Spinal cord (tissue), 10 donors: ENCODE measurements around the gene TMPRSS13. TPM values are rescaled to one million over a fixed set of nuclear protein-coding genes. Genes with fewer than 3 reads are reported as not detected.

Experiments used
- DNase-seq, 6 donors: peaks; one replicate each; pipeline versions ENCODE4 v3.0.0 to v3.0.0-alpha.2; 2013 to 2015; ENCODE audit warnings: low spot score in 6 of 6, low read depth in 4 of 6
- H3K27ac ChIP-seq: one replicate; pipeline ENCODE4 v1.5.1; 2013; ENCODE audit warnings: low read depth, low read length, control low read depth
- H3K27me3 ChIP-seq: one replicate; pipeline ENCODE4 v1.6.1; 2013; ENCODE audit warnings: low read length; ENCODE audit not compliant: control insufficient read depth, insufficient read depth
- H3K36me3 ChIP-seq: one replicate; pipeline ENCODE4 v1.6.1; 2013; ENCODE audit warnings: low read length; ENCODE audit not compliant: control insufficient read depth, insufficient read depth
- H3K4me1 ChIP-seq: one replicate; pipeline ENCODE4 v1.6.1; 2013; ENCODE audit warnings: low read length; ENCODE audit not compliant: control insufficient read depth, insufficient read depth
- H3K4me3 ChIP-seq: one replicate; pipeline ENCODE4 v1.5.1; 2013; ENCODE audit warnings: low read depth, low read length, control low read depth
- H3K9me3 ChIP-seq: one replicate; pipeline ENCODE4 v1.6.1; 2013; ENCODE audit warnings: low read length; ENCODE audit not compliant: control insufficient read depth, insufficient read depth
- WGBS: methylation state at CpG from one replicate; pipeline ENCODE4 v1.1.5; 2013; ENCODE audit warnings: missing lambda C conversion rate; ENCODE audit not compliant: insufficient coverage; 5-methylcytosine and 5-hydroxymethylcytosine counted together
- polyA plus RNA-seq, 2 donors: library from polyadenylated mRNA; unstranded; fragments of 120-200 nt; gene quantifications; one replicate each; pipeline ENCODE4 v1.2.1, GENCODE V29; 2013; ENCODE audit not compliant: insufficient read length in 2 of 2
- total RNA-seq, 2 donors: library from RNA; depleted of rRNA in 1 of 2; stranded (reverse); fragments of 120-200 nt in 1 of 2; fragments of >200 nt in 1 of 2; gene quantifications; one replicate each; pipeline versions ENCODE4 v1.2.3 to v1.2.4, GENCODE V29; 2013 to 2014
- donor health status: healthy.

TMPRSS13 gene
- total and polyA plus RNA-seq, 4 donors, result 0.20 to 0.35 (median 0.27) TPM

DNA sequence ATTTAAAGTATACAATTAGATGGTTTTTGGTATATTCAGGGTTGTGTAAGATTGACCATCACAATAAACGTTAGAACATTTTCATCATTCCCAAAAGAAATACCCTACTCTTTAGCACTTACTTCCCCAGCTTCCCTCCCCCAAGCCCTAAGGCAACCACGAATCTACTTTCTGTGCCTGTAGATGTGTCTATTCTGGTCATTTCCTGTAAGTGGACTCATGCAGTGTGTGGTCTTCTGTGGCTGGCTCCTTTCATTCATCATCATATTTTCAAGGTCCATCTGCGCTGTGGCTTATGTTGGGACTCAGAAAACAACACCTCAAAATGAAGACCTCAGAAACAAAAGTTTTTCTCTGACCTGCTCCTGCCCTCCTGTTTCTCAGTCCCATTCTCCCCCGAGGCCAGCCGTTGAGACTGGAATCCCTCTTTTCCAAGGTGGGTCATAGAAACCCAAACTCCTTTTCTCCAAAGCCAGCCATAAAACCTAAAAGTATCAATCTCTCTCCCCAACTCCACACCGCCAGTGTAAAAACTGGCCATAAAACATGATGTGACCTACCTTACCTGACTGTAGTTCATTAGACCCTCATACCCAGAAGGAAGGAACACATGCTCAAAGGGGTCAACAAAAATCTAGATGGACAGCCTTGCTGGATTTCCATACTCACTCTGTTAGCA, 12.9 kb upstream of the TMPRSS13 start:
- 95% methylated on average over 4 of the region's 6 CpGs for WGBS
- no peaks in the 10 kb centered on the region for H3K36me3 ChIP-seq

DNA sequence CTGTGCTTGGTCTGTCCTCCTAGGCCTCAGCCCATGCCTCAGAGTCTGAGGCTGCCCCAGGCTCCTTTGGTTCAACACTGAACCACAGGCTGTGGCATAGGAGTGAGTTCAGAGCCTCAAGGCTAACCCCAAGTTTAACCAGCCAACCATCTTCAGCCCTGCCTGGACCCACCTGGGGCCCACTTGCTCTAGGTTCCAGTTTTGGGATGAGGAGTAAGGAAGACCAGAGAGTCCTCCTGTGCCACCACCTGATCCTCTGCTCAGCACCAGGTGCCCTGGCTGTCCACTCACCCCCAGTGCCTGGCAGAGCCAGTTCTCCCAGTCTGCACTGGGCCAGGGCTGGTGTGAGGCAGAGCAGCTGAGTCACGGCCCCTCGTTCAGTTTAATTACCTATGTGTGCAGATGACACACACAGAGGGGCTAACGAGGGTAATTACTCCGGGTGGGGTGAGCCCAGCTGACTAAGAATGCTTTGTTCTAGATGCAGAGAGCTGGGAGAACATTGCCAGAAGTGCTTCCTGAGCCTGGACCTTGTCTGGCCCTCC, 12.0 kb upstream of the TMPRSS13 start:
- Histone ChIP-seq H3K27me3 (no peaks in the 10 kb centered on the region), H3K36me3 (no peaks in the 10 kb centered on the region), H3K9me3 (no peaks in the 10 kb centered on the region), H3K27ac (no peak overlapping the region), H3K4me3 (no peak overlapping the region), H3K4me1 (no peaks in the 10 kb centered on the region)
- WGBS, result 58% methylated on average over 3 of the region's 4 CpGs
- no peak for DNase-seq

More for the DNA sequence above, 12.9 kb upstream of the TMPRSS13 start:
- no peaks in the 10 kb centered on the region for H3K9me3 ChIP-seq
- H3K27me3 ChIP-seq, result no peaks in the 10 kb centered on the region
- no peak overlapping the region for H3K4me3 ChIP-seq
- no peaks in the 10 kb centered on the region for H3K4me1 ChIP-seq
- no peak overlapping the region for H3K27ac ChIP-seq
- DNase-seq, result no peak

DNA sequence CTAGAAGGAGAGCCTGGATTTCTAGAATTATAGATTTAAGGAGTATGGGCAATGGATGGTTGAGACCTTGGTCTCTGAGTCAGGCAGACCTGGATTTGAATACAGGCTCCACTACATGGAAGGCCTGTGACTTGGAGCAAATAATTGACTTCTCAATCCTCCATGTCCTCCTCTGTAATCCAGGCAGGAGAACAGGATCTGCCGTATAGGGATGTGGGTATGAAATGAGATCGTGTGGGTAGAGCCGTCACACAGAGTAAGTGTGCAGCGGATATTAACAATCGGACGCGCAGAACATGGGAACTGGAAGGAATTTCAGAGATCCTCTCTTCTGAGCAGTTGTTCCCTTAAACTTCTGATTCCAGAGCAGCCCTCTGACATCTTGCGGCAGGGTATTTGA, 11.5 kb upstream of the TMPRSS13 start:
- Histone ChIP-seq H3K9me3 (no peaks in the 10 kb centered on the region), H3K4me1 (no peaks in the 10 kb centered on the region), H3K36me3 (no peaks in the 10 kb centered on the region), H3K27ac (no peak overlapping the region), H3K27me3 (no peaks in the 10 kb centered on the region), H3K4me3 (no peak overlapping the region)
- 96% methylated on average over 8 of the region's 8 CpGs for WGBS
- no peak for DNase-seq

DNA sequence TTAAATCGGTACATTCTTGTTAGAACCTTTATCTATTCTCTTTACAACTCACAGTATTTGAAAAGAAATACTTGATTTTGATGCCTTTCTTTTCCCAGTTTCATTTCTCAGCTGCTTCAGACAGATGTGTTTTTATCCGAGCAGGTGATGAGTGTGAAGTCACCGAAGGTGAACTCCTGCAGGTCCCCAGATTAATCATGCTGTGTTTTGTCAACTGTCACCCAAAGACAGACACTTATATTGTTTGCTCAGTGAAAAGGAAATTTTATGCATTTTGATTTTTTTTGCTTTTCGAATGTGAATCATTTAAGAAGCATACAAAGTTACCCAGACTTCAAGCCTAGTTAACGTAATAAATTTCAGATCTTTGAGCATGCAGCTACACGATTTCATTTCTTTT, 7.8 kb upstream of the TMPRSS13 start:
- 46% methylated on average over 2 of the region's 6 CpGs for WGBS
- Histone ChIP-seq H3K27me3 (no peaks in the 10 kb centered on the region), H3K36me3 (no peaks in the 10 kb centered on the region), H3K4me3 (no peak overlapping the region), H3K27ac (no peak overlapping the region), H3K9me3 (no peaks in the 10 kb centered on the region), H3K4me1 (no peaks in the 10 kb centered on the region)
- peak in 1 of 6 donors; percentile 15 for DNase-seq

DNA sequence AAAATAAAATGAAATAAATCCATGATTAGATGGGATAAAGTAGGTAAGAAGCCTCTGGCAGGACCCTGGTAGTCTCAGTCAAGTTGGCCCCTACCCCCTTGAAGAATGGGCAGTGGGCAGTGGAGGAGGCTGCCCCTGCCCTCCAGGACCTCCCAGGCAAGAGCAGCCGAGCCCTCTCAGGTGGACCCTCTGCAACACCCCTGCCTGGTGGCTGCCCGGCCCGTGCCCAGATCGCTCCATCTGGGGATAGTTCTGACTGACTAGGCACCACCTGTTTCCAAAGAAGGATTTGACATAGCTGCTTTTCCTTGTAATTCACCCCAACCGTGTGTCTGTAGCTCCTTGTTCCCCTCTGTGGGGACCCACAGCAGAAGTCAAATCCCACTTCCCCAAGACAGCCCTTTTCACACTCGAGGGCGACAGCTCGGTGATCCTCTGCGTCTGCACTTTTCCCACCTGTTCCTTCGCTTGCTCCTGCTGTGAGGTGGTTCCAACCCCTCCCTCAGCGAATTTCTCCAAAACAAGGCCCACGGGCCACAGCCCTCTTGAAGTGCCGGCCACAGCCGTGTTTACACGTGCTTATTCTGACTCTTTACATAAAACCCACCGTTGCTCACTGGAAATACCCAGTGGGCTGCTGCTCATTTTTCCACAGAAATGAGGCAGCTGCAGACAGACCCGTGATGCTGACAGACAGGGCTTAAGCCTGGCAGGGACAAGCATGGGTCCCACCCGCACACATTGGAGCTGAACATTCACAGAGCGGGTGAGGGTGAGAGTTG, 5.5 kb upstream of the TMPRSS13 start:
- Histone ChIP-seq H3K36me3 (no peaks in the 10 kb centered on the region), H3K9me3 (no peaks in the 10 kb centered on the region), H3K4me3 (no peak overlapping the region), H3K27me3 (no peaks in the 10 kb centered on the region), H3K4me1 (peaks cover 5% of the 10 kb centered on the region), H3K27ac (no peak overlapping the region)
- DNase-seq, result no peak
- WGBS, result 77% methylated on average over 18 of the region's 19 CpGs

DNA sequence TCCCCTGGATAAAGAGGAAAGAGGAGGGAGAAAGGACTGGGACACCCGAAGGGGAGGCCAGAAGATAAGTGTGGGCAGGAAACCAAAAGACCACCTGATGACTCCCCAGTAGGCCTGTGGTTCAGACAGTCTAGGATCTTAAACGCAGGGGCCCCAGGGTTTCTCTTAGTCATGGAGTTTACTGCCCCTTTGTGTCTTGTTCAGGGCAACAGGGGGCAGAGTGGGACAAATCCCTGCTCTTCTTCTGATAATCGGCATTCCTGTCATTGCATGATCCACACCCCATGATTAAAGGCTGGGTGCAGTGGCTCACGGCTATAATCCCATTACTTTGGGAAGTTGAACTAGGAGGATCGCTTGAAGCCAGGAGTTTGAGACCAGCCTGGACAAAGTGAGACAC, 4.7 kb upstream of the TMPRSS13 start:
- H3K27me3 ChIP-seq, result no peaks in the 10 kb centered on the region
- no peak overlapping the region for H3K27ac ChIP-seq
- DNase-seq, result no peak
- peaks cover 5% of the 10 kb centered on the region for H3K4me1 ChIP-seq
- no peak overlapping the region for H3K4me3 ChIP-seq
- H3K9me3 ChIP-seq, result no peaks in the 10 kb centered on the region
- no peaks in the 10 kb centered on the region for H3K36me3 ChIP-seq
- 65% methylated on average over 5 of the region's 5 CpGs for WGBS

DNA sequence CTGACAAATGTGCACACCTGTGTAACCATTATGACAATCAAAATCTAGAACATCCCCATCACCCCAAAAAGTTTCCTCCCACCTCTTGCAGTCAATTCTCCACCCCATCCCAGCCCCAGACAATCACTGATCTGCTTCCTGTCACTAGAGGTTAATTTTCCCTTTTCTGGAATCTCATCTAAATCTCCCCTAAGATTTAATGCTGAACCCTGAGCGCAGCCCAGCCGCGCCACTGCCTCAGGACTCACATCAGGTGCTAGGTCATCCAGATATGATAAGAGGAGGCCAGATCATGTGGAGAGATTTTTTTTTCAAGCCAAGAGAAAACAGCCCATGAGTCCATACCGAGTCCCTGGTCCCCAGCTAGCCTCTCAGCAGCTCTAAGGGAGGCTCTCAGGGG, 4.3 kb upstream of the TMPRSS13 start:
- Histone ChIP-seq H3K9me3 (no peaks in the 10 kb centered on the region), H3K4me3 (no peak overlapping the region), H3K36me3 (no peaks in the 10 kb centered on the region), H3K4me1 (peaks cover 5% of the 10 kb centered on the region), H3K27ac (no peak overlapping the region), H3K27me3 (peaks cover 1% of the 10 kb centered on the region)
- no peak for DNase-seq
- WGBS, result no CpG with 5 or more reads among the region's 4 CpGs

DNA sequence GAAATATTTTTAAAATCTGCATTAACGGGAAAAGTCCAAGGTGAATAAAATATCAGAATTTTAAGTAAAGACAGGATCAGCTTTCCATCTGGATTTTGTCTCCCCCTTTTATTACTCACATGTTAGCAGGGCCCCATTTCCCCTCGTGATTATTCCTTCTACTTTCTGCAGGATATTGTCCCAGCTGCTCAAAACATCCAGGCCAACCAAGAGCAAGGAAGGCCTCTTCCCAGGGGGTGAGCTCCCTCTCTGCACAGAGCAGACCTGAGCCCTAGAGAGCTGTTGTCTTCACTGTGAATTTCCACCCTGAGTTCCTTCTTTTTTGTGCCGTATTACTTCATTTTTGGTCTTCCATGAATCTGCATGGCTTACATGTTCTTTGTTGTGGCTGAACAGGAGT, 3.7 kb upstream of the TMPRSS13 start:
- no peak overlapping the region for H3K27ac ChIP-seq
- peaks cover 6% of the 10 kb centered on the region for H3K27me3 ChIP-seq
- H3K4me3 ChIP-seq, result no peak overlapping the region
- WGBS, result 67% methylated on average over 1 of the region's 3 CpGs
- DNase-seq, result no peak
- no peaks in the 10 kb centered on the region for H3K36me3 ChIP-seq
- peaks cover 5% of the 10 kb centered on the region for H3K4me1 ChIP-seq
- no peaks in the 10 kb centered on the region for H3K9me3 ChIP-seq

DNA sequence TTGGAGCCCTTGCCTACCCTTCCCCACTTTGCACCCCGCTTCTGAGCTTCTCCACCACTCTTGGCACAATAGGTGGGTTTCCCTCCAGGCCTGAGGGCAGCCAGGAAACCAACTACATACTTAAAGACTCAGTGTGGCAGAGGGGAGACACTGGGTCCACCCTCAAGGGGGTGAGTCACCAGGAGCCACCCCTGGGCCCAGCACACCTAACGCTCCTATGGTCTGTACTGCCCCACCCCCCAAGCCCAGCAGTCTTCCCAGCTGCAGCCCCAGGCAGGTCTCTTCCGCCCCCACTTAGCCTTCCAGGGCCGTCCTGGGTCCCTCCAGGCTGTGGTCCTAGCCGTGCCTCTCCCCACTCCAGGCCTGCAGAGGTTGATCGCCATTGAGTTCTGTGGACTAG, 3.2 kb upstream of the TMPRSS13 start:
- 100% methylated on average over 3 of the region's 6 CpGs for WGBS
- no peaks in the 10 kb centered on the region for H3K9me3 ChIP-seq

More for the DNA sequence above, 3.2 kb upstream of the TMPRSS13 start:
- DNase-seq, result no peak
- H3K36me3 ChIP-seq, result no peaks in the 10 kb centered on the region
- H3K4me3 ChIP-seq, result no peak overlapping the region
- peaks cover 5% of the 10 kb centered on the region for H3K4me1 ChIP-seq
- H3K27ac ChIP-seq, result no peak overlapping the region
- H3K27me3 ChIP-seq, result peaks cover 6% of the 10 kb centered on the region
